ENCODE data around the gene PROCA1.

Gene PROCA1

DNA sequence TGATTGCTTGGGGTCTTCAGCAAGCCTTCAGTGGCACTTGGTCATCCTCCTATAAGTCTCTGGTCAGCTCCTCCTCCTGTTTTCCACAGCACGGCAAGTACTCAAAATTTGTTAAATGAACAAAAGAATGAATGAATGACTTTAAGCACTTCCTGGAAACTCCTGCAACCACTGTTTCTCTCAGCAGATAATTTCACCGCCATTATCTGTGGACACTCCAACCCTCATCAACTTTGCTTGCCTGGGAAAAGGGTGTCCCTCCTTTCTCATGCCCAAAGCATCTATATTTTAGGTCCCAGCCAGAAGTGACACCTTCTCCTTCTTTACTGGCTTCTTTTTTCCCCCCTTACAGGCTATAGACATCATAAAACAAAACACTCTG is 4.4 kb downstream of the PROCA1 start:
- DNase-seq = no peak

DNA sequence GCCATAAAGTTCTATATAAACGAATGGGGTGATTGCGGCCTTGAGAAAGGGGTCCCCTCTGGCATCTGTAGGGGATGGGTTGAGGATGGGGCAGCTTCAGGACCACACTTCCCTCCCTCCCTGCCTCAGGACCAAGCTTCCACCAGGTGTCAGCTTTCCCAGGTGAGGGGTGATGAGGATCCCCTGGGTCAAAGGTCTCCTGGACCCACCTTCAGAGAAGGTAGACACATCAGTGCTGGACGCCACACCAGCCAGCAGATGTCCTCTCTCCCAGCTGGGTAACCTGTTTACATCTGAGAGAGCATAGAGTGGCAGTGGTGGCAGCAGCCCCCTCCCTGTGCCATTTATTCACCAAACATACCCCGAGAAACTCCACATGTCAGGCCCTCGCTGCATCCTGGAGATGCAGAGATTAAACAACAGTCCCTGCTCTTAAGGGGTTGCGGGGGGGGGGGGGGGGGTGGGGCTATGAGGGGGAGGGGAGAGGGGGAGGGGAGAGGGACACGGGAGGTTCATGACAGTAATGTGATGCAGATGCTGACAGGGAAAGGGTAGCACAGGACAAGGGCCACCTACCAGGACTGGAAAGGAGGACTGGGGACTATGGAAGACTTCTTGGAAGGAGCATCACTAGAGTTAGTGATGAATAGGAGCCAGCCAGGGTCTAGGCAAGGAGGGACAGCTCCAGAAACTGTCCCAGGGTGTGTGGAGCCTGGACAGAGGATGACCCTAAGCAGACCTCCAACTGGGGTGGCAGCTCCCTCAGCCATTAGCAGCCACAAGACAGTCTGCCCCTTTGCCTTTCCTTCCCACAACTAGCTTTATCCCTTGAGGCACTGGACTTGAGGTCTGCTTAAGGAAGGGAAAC is 5.0 kb downstream of the PROCA1 start:
- DNase-seq = no peak

DNA sequence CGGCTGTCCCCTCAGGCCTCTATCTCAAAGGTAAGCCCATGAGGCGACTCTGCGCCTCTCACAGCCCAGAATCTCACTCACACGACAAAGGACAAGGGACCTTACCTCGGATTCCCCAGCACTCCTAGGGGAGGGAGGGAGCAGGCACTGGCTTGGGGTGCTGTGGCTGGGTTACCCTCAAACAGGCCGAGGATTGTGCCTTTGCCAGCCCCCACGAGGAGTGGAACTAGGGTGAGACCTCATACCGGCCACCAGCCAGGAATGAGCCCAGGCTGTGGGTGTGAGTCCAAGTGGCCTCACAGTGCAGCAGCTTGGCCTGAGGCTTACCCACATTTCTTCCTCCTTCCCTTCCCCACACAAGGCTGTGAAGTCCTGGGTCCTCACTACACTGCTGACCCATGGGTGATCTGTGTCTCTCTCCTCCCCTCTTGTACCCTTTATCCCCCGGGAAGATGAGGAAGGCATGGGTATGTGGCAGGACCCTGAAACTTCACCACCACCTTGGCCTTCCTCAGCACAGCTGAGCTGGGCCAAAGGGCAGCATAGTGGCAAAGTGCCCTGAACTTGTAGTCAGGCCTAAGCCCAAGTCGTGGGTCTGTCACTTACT is 5.9 kb downstream of the PROCA1 start:
- DNase-seq = no peak

DNA sequence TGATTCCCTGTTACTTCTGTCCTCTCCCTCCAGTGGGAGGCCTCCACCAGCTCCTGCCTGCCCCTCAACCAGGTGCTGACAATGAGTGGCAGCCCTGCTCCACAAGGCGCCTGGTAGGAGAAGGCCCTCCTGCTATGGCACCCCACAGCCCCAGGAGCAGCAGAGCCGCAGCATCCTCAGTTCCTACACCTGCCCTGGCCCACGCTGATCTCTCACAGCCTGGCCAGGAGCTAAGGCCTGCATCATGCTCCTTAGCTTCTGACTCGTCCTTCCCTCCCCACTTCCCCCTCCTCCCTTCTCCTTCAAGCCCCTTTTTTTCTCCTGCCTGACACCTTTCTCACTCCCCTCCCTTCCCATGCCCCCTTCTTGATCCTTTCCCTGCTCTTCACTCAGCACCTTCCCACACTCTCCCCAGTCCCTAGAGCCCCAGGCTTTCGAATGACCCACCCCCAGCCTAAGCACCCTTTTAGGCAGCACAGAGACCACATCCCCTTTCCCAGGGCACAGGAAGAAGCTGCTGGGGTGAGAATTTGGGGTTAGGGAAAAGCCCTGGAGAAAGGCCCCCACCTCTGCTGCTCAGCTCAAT is 6.5 kb downstream of the PROCA1 start:
- no peak for DNase-seq

DNA sequence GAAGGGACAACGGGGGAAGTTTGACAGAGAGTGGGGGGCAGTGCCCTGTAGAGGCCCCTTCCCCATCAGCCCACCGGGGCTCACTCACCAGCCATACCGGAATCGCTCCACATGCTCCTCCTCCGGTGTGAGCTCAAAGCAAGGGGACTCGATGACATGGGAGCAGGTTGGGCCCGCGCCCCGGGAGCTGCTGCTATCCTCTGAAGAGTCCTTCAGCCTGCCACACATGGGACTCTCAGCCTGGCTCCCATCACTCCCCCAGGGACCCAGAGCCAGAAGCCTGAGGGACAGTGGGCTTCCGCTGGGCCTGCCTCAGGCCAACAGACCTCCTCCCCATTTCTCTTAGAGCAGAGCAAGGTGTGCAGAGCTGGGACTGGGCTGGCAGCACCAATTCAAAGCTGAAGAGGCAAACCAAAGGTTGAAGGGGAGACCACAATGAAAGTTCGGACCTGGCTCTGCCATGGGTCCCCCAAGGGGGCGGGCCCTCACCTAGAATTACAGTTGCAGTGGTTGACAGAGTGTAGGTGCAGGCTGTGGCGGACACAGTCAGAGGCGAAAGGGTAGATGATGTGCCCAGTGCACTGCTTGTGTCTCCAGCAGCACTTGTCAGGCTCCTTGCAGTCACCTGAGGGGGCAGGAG is 7.3 kb downstream of the PROCA1 start:
- no peak for DNase-seq

DNA sequence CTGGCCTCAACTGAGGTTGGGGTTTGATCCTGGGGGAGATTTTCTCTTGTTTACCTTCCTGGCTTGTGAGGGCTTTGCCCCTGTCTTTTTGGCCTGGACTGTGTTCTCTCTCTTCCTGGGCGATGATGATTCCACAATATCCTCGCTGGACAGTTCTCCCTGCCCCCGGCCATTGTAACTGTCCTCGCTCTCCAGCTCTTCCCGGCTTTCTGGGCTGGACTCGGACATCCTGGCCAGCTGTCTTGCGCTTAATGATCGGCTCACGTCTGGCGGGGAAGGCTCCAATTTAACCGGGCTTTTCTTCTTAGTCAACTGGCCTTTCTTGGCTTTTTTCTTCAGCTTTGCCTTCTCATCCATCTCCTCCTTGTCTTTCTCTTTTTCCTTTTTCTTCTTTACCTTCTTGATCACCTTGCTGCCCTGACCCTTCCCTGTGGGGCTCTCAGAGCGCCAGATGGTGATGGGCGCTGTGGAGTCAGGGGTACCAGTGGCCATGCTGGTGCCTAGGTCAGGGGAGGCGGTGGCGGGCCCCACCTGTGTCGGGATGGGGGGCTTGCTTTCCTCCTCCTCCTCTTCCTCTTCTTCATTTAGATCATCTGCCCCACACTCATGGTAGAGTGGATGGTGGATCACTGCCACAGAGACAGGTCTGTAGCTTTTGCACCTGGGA is 8.0 kb downstream of the PROCA1 start:
- DNase-seq = no peak

DNA sequence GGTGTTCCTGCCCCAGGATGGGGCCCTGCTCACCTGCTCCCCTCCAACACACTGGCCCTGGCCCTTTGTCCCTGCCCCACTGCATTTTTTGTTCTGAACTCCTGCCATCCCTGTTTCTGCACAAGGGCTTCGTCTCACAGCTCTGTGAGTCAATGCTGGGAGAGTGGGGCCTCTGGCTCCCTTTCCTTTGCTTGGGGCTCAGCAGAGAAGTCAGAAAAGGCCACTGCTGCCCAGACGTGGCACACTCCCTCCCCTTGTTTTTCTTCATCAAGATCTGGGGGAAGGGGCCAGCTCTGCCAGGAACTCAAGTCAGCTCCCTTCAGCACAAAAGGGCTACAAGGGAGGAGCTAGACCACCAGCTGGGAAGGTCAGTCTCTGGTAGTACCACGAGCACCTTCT is 8.9 kb downstream of the PROCA1 start:
- DNase-seq = no peak

DNA sequence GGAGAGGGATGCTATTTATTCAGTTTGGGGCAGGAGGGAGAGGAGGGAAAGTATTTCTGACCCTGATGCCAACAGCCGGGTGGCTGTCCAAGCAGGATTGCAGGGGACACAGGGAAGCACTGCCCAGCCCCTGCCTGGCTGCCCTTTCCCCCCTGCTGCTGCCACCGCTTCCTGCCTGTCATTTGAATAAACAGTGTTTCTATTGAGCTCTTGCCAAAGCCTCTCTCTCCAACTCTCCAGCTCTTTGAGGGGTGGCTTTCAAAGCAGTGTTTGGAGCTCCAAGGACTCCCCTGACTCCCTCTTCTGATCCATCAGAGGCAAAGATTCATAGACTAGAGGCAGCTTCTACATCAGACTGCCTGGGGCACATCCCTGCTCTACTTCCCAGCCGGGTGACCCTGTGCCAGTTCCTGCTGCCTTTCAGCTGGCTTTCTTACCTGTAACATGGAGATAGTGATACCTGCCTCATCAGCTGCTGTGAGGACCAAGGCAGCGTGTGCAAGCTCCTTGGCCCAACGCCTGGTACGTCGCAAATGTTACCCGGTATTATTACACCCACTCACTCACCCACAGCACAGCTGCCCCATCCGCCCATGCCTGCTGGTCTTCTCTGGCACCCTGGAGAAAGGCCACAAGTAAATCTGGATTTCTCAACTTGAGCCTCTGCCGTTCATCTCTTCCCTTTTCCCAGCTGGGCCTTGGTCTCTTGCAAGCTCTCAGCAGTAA is 9.5 kb downstream of the PROCA1 start:
- DNase-seq = no peak

DNA sequence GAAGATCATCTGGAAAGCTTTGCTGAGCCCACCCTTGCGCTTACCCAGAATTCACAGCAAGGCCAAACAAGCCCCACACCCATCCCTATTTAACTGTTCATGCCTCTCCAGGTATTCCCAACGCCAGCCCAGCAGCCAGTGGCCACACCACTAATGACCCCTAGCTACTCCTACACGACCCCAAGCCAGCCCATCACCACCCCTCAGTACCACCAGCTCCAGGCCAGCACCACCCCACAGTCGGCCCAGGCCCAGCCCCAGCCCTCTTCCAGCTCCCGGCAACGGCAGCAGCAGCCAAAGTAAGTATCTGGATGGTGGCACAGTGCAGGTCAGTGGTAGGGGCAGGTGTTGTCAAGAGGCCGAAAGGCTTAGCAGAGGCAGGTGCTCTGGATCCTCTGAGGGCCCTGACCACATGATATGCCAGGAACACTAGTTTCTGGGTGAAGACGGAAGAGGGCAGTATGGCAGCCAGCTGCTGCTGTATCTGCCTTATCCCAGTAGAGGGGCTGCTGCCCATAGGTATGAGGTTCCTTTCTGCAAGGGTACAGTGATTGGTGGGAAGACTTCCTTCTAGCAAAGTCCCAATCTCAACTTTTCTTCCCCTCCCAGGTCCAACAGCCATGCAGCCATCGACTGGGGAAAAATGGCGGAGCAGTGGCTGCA is 10.7 kb downstream of the PROCA1 start:
- no peak for DNase-seq

DNA sequence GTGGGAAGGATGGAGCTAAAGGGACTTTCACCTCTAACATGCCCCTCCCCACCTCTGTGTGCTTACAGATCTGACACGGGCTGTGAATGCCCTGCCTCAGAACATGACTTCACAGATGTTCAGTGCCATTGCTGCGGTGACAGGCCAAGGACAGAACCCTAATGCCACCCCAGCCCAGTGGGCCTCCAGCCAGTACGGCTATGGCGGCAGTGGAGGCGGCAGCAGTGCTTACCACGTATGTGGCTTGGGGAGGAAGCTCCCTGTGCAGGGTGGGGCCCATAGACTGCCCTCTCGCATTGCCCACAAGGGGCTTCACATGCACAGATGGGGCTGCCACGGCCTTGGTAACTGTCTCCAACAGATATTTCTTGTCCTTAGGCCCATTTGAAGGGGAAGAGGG is 11.4 kb downstream of the PROCA1 start:
- no peak for DNase-seq

DNA sequence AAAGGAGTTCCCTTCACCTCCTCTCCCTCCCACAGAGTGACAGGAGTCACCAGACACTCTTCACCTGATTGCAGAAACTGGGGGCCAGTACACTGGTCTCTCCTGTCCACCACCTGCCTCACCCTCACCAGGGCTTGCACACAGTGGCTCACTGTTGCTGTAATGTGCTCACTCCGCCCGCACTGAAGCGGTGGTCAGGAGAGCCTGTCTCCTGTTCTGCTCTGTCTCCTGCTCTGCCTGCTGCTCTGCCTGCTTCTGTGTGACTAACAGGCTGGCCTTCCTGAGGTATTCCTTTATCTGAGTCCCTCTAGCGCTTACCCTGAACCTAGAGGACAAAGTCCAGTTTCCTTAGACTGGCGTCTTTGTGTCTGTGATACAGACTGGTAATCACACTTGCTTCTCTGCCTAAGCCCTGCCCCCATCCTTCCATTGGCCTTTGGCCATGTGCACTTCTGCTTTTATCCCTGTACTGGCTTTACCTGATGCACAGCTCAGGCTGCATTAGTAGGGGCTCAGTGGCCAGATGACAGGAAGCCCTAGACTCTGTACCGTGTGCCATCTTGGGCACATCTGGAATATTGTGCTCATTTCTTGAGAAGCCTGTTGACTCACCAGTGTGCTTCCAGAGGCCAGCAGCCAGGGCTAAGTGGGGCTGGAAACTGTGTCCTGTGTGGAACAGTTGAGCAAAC is 13.3 kb downstream of the PROCA1 start:
- DNase-seq = no peak

DNA sequence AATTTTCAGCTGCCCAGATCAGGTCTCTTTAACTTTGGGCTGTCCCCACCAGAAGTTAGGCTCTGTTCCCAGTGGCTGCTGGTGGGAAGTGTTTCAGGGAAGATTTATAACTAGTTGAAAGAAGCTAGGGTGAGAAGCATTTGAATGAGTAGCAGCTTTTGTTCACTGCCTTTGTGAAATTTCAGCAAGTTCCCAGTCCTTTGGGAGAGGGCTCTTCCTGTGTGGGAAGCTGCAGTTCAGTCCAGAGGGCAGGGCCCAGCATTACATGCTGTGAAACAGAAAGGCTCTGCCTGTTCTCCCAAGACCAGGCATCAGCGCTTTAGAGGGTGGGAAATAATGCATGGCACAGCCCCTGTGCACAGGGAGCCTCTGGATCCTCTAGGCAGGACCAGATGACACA is 17.8 kb downstream of the PROCA1 start:
- no peak for DNase-seq

DNA sequence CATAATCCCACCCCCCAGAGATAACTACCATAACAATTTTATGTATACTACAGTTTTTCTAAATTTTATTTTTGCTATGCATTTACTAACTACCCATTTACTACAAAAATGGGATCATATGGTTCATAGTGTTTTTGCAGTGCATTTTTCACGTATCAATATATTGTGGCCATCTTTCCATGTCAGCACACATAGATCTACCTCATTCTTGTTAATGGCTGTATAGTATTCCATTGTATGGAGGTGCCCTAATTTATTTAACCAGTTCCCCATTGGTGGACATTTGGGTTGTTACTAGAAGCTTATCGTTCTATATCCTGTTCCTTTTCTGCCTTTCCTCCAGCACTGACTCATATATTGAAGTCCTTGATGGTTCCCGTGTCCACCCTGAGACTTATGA is 22.7 kb downstream of the PROCA1 start:
- no peak for DNase-seq

DNA sequence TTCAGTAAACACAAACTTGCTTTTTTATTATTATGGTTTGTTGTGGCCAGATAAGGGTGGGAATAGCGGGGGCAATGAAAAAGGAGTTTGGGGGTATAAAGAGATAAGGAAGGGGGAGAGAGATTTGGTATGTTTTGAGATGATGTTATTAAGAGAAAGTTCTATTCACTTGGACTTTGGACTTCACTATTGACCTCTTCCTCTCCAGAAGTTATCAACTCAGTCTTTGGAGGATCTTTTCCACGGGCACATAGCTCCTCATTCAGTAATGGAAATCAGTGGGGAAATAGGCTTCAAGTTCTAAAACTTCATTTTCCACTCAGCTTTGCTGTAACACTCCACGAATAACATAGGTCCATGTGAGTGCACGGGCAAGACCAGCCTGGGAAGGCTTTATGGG is 23.2 kb downstream of the PROCA1 start:
- DNase-seq = no peak

DNA sequence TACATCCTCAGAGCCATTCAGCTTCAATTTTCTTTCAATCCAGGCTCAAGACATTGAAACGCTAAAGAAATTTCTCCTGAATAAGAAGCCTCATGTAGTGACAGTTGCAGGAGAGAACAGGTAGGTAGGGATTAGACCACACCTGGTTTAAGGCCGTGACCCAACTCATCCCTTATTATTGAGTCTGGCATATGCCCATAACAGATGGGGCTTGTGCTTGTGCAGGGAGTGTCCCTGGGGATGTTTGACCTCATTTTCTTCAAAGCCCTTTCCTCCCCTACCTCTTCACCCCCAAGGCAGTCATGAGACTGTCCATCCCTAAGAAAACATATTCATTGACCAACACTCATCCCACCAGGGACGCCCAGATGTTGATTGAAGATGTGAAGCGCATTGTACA is 25.4 kb downstream of the PROCA1 start:
- DNase-seq = no peak

DNA sequence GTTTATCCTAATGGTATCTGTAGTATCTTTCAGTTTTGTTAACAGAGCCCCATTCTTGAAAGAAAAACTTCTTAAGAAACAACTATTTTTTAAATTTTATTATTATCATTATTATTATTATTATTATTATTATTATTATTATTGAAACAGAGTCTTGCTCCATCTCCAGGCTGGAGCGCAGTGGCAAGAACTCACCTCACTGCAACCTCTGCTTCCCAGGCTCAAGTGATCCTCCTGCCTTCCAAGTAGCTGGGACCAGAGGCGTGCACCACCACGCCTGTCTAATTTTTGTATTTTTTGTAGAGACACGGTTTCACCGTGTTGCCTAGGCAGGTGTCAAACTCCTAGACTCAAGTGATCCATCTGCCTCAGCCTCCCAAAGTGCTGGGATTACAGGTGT is 26.3 kb downstream of the PROCA1 start:
- no peak for DNase-seq

DNA sequence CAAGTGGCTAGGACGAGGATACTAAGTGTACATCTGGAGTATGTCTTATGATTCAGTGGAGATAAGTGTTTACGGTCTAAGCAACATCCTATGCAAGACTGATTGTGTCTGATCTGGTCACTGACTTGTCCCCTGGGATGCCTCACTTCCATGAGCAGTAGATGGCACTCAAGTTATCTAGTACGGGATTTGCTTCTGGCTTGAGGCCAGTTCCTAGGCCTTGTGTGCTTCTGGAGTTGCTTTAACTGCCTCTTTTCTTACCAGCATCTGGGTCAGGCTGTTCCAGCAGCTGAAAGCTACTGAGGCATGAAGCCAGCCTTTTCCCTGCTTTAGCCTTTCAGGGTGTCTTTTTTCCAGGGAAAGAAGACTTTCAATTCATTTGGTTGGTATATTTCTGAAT is 26.7 kb downstream of the PROCA1 start:
- no peak for DNase-seq

DNA sequence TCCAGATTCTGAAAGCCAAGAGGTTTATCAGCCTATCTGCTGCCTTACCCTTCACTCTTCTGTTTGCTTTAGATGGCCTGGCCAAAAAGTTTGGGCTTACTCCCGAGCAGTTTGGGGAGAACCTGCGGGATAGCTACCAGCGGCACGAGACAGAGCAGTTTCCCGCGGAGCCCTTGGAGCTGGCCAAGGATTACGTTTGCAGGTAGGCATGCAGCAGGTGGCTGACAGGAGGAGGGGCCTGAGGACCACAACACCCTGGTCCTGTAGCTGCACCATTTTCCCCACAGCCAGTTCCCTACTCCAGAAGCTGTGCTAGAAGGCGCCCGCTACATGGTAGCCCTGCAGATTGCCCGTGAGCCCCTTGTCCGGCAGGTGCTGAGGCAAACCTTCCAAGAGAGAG is 29.0 kb downstream of the PROCA1 start:
- no peak for DNase-seq

DNA sequence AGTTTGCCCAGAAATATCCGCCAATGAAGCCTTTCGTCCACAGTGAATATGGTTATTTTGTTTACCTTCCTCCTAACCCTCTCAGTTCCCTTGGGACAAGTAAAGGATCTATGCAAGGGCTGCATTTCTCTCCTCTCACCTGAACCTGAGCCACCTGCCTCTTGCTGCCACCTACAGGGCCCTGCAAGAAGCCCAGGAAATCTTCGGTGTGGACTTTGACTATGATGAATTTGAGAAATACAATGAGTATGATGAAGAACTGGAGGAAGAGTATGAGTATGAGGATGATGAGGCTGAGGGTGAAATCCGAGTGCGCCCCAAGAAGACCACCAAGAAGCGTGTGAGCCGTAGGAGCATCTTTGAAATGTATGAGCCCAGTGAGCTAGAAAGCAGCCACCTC is 35.7 kb downstream of the PROCA1 start:
- DNase-seq = no peak

DNA sequence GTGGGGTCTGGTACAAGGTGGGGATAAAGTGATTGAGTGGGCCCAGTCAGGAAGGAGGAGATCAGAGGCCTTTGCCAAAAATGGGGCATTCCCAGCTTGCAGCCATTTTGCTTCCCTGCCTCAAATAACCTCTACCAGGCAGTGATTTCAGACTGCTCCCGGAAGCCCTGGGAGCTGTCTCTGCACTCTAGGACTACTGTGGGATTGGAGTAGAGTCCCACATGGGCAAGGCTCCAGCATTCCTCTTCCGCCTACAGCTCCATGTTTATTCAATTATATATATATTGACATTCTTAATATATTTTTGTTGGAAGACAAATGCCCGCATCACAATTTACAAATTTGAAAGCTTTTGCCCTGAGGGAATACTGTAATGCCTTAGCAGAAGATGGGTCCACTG is 36.2 kb downstream of the PROCA1 start:
- no peak for DNase-seq

DNA sequence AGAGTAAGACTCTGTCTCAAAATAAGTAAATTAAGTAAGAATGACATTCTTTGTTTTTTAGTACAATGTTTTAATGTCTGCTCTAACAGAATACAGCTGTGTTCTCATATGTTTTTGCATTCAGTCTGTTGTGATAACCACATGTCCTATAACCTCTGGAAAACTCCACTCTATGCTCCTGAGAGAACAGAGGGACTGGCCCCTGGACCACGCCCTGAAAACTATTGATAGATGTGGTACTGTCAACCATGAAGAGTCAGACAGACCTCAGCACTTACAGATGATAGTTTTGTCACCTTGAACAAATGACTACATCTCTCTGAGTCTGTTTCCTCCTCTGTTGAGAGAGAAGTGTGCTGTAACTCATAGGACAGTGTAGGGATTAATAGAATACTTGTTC is 41.8 kb downstream of the PROCA1 start:
- DNase-seq = no peak

DNA sequence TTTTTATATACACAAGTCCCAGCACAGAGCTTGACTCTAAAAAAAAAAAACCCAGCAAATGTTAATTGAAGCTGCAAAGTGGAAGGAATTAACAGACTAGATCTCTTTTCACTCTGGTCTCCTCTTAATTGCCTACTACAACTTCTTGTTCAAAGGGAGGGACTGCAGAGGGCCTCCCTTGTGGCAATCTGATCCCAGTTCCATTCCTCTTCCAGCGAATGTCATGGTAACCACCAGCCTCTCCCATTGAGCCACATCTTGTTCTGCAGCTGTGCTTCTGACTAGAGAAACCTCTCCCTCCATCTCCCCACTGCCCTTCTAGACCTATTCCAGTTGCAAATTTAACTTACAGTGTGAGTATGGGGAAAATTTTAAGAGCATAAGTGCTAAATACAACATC is 43.8 kb downstream of the PROCA1 start:
- DNase-seq = no peak

Measured in activated CD4-positive, alpha-beta T cell treated with anti-CD3 and anti-CD28 coated beads for 48 hours (primary cell).